Transverse colon (tissue), 4 donors: ENCODE measurements around the gene LMNA. TPM values are rescaled to one million over a fixed set of nuclear protein-coding genes. Genes with fewer than 3 reads are reported as not detected.
"Not testable (repeated sequence)": the region's sequence is repeated elsewhere in the genome, so short reads cannot be mapped to it uniquely, and the experiment has no call there.

ENCODE experiments used
- DNase-seq: peaks from one replicate; pipeline ENCODE4 v3.0.0-alpha.2; 2019
- H3K27ac ChIP-seq, 4 donors: fragments of 200-600 bp; sonication (generic); 2 replicates each; pipeline ENCODE4 v1.5.1; 2016 to 2018; ENCODE audit warnings: inconsistent platforms in 4 of 4
- H3K27me3 ChIP-seq: fragments of 200-600 bp; sonication (generic); 2 replicates; pipeline ENCODE4 v1.5.1; 2017; ENCODE audit warnings: inconsistent platforms
- H3K36me3 ChIP-seq, 4 donors: fragments of 200-600 bp; sonication (generic); 2 replicates each; pipeline ENCODE4 v1.5.1; 2017 to 2019; ENCODE audit warnings: inconsistent platforms in 4 of 4
- H3K4me1 ChIP-seq, 4 donors: fragments of 200-600 bp; sonication (generic); 2 replicates each; pipeline ENCODE4 v1.5.1; 2017 to 2020; ENCODE audit warnings: inconsistent platforms in 4 of 4
- H3K4me3 ChIP-seq, 4 donors: fragments of 200-600 bp; sonication (generic); 1 replicate in 1 of 4; 2 replicates in 3 of 4; pipeline versions ENCODE4 v1.5.1 to v1.6.1; 2017 to 2019; ENCODE audit warnings: inconsistent platforms in 4 of 4
- H3K9me3 ChIP-seq, 2 donors: fragments of 200-600 bp; sonication (generic); 2 replicates each; pipeline ENCODE4 v1.5.1; 2017 to 2019; ENCODE audit warnings: inconsistent platforms in 2 of 2
- CTCF ChIP-seq, 5 experiments: fragments of 200-600 bp in 3 of 5; fragments of 450-650 bp in 2 of 5; sonication (generic) in 3 of 5; IDR thresholded peaks; 1 replicate in 2 of 5; 2 replicates in 3 of 5; pipeline ENCODE4 v1.5.1; 2016 to 2017; ENCODE audit warnings: antibody characterized with exemption in 5 of 5, inconsistent platforms in 3 of 5, mild to moderate bottlenecking in 2 of 5, moderate library complexity in 1 of 5
- EP300 ChIP-seq: sonication (generic); formaldehyde crosslinking; IDR thresholded peaks from one replicate; pipeline ENCODE4 v1.6.1; 2017; ENCODE audit warnings: antibody characterized with exemption, low read depth
- POLR2A ChIP-seq: fragments of 450-650 bp; IDR thresholded peaks from one replicate; pipeline ENCODE4 v1.6.1; 2016; ENCODE audit warnings: antibody characterized with exemption, mild to moderate bottlenecking, moderate library complexity
- POLR2AphosphoS5 ChIP-seq, 3 donors: sonication (generic); formaldehyde crosslinking; IDR thresholded peaks; one replicate each; pipeline ENCODE4 v1.6.1; 2016; ENCODE audit warnings: antibody characterized with exemption in 3 of 3
- WGBS, 2 donors: methylation state at CpG; one replicate each; pipeline ENCODE4 v1.1.5; 2018; ENCODE audit warnings: low coverage in 1 of 2; 5-methylcytosine and 5-hydroxymethylcytosine counted together
- in situ Hi-C, 4 donors: fragments of 200-750 bp; cut with MboI; loops; one replicate each; pipeline versions ENCODE4 v1.15.0 to v1.15.1; 2017; ENCODE audit warnings: low sequenced_read_pairs in 3 of 4, low pct_ligation_motif_present in 1 of 4, low pct_unique_long_range_greater_than_20kb in 1 of 4
- intact Hi-C: fragments of 100-400 bp; cut with DNase I; formaldehyde crosslinking; loops from one replicate; pipeline ENCODE4 v1.15.1; 2023; ENCODE audit warnings: low total_unique reads
- total RNA-seq, 4 donors: library from RNA; depleted of rRNA; stranded (reverse); fragments of >200 nt; gene quantifications; one replicate each; pipeline ENCODE4 v1.1.0, GENCODE V29; 2016

Gene LMNA
- total RNA-seq, 4 donors from 2014 or later = 300 to 999 (median 324) TPM

GRCh38 chr1:156118177-156118868 is 3.8 kb downstream of the LMNA start:
- intact Hi-C loops (no loop called here), in situ Hi-C loops (no loop called here)
- Histone ChIP-seq H3K4me3 (peak overlapping the region; percentile 5 to 99 (median 77)), H3K9me3 (no peaks in the 10 kb centered on the region), H3K4me1 (peaks cover 40 to 81% (median 78%) of the 10 kb centered on the region in 4 donors), H3K36me3 (no peaks in the 10 kb centered on the region), H3K27me3 (no peaks in the 10 kb centered on the region), H3K27ac (peak overlapping the region; percentile 96 to 100 (median 98))
- TF ChIP-seq CTCF (IDR thresholded peaks at IDR 0.05) (no peak), POLR2A (peak; percentile 92), EP300 (no peak), POLR2AphosphoS5 (IDR thresholded peaks at IDR 0.05) (peak; percentile 93 to 97 (median 96))
- WGBS, 2 donors = 17% methylated on average over 8 of the region's 8 CpGs; no CpG with 5 or more reads in 1 of the 2 donors
- DNase-seq = peak; percentile 88

DNA sequence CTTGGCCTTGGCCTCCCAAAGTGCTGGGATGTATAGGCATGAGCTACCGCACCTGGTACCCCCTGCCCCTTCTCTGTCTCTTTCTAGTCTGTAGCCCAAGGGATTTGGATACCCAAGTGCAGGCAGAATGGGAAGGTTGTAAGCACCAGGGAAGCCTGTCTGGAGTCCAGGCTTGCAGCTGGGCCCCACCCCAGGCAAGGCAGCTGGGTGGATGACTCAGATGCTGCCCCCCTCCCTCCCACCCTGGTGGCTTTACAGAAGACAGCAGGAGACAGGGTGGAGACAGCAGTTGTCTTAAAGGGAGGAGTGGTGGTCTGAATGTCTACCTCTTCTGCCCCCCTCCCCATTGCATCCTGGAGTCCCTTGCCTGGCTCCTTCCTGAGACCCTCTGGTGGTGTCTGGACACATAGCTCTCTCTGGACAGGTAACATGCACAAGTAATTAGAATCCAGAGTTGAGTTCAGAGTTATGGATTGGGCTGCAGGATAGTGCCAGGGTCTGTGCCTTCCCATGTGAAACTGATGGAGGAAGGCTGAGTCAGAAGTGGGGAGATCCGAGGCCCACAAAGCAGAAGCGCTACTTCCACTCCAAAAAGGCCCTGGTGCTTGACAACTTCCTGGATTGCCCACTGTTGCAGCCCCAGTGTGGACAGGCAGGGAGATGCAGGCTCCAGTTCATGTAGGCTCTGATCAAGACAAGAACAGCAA is 5.1 kb downstream of the LMNA start:
- Histone ChIP-seq H3K4me1 (peaks cover 52 to 84% (median 81%) of the 10 kb centered on the region in 4 donors), H3K27me3 (no peaks in the 10 kb centered on the region), H3K9me3 (no peaks in the 10 kb centered on the region), H3K4me3 (peak overlapping the region in 2 of 4 donors; percentile 76 to 99), H3K36me3 (no peaks in the 10 kb centered on the region), H3K27ac (peak overlapping the region; percentile 96 to 100 (median 98))
- TF ChIP-seq POLR2A = peak; percentile 6
- TF ChIP-seq POLR2AphosphoS5 (IDR thresholded peaks at IDR 0.05) = peak; percentile 57 to 66 (median 65)
- no peak for TF ChIP-seq EP300
- 43% methylated on average over 3 of the region's 3 CpGs; no CpG with 5 or more reads in 1 of the 2 donors for WGBS, 2 donors
- DNase-seq = peak; percentile 69
- intact Hi-C loops (no loop called here), in situ Hi-C loops (no loop called here)

DNA sequence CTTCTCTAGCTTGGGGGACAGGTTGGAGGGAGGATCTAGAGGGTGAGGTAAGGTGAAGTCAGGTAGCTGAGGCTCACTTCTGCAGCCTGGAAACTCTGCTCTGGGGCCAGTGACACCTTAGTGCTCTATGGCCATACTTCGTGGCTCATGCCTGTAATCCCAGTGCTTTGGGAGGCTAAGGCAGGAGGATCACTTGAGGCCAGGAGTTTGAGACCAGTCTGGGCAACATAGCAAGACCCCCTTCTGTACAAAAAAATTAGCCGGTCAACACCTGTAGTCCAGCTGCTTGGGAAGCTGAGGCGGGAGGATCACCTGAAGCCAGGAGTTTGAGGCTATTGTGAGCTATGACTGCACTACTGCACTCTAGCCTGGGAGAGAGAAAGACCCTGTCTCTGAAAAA is 5.8 kb downstream of the LMNA start:
- intact Hi-C loops = no loop called here
- 86 to 92% methylated on average over 2 to 3 of the region's 3 CpGs for whole genome bisulfite sequencing, 2 donors

DNA sequence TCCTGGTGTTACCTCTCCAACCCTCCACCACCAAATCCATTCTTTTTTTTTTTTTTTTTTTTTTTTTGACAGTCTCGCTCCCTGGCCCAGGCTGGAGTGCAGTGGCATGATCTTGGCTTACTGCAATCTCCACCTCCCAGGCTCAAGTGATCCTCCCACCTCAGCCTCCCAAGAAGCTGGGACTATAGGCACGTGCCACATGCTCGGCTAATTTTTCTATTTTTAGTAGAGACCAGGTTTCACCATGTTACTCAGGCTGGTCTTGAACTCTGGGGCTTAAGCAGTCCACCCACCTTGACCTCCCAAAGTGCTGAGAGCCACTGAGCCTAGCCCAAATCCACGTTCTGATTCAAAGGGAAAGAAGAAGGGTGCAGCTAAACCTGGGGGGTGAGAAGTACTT is 6.5 kb downstream of the LMNA start:
- Histone ChIP-seq H3K4me3 (peak overlapping the region in 1 of 4 donors; percentile 37), H3K27ac (peak overlapping the region; percentile 96 to 100 (median 98)), H3K4me1 (peaks cover 66 to 97% (median 94%) of the 10 kb centered on the region in 4 donors)
- WGBS, 2 donors = 32 to 40% methylated on average over 2 to 4 of the region's 4 CpGs
- intact Hi-C loops, in situ Hi-C loops, H3K36me3 ChIP-seq, H3K9me3 ChIP-seq, H3K27me3 ChIP-seq, DNase-seq: not testable (repeated sequence)

More for the DNA sequence above, 5.8 kb downstream of the LMNA start:
- in situ Hi-C loops = no loop called here
- H3K36me3 ChIP-seq = no peaks in the 10 kb centered on the region
- H3K27ac ChIP-seq = peak overlapping the region; percentile 96 to 100 (median 98)
- peaks cover 59 to 90% (median 87%) of the 10 kb centered on the region in 4 donors for H3K4me1 ChIP-seq
- TF ChIP-seq POLR2A (no peak), EP300 (no peak), CTCF (IDR thresholded peaks at IDR 0.05) (no peak), POLR2AphosphoS5 (IDR thresholded peaks at IDR 0.05) (no peak)
- H3K9me3 ChIP-seq = no peaks in the 10 kb centered on the region
- no peaks in the 10 kb centered on the region for H3K27me3 ChIP-seq
- DNase-seq = no peak
- H3K4me3 ChIP-seq = peak overlapping the region in 2 of 4 donors; percentile 76 to 99

DNA sequence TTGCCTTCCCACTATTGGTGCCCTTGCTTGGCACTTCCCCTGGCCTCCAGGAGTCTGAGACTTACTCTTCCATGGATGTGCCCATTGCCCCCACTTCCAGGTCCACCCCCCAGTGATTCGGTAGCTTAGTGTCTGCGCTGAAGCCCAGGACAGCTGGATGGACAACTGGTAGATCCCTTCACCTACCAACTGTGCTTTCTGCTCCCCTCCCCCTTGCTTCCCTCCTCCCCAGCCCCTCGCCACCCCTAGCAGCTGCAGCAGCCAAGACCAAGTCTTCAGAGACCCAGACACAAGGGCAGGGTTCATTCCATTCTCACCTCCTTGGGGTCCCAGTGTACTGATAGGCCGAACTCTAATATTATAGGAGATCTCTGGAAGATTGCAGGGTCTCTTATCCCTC is 6.9 kb downstream of the LMNA start:
- H3K27me3 ChIP-seq = no peaks in the 10 kb centered on the region
- TF ChIP-seq POLR2A = no peak
- in situ Hi-C loops = no loop called here
- DNase-seq = no peak
- peak overlapping the region in 1 of 4 donors; percentile 37 for H3K4me3 ChIP-seq
- H3K4me1 ChIP-seq = peaks cover 70 to 100% (median 98%) of the 10 kb centered on the region in 4 donors
- H3K9me3 ChIP-seq = no peaks in the 10 kb centered on the region
- intact Hi-C loops = no loop called here
- H3K36me3 ChIP-seq = no peaks in the 10 kb centered on the region
- H3K27ac ChIP-seq = peak overlapping the region; percentile 96 to 100 (median 98)
- 62% methylated on average over 4 of the region's 4 CpGs; no CpG with 5 or more reads in 1 of the 2 donors for WGBS, 2 donors
